Thyroid gland (tissue), 4 donors: ENCODE results near the gene POLR3B. TPM values are rescaled to one million over a fixed set of nuclear protein-coding genes. Genes with fewer than 3 reads are reported as not detected.

Experiments used
- DNase-seq, 2 donors: peaks; one replicate each; pipeline ENCODE4 v3.0.0-alpha.2; 2019
- H3K27ac ChIP-seq, 3 donors: fragments of 200-600 bp; sonication (generic); 1 replicate in 2 of 3; 2 replicates in 1 of 3; pipeline ENCODE4 v1.5.1; 2016 to 2019; ENCODE audit warnings: mild to moderate bottlenecking in 1 of 3, moderate library complexity in 1 of 3
- H3K27me3 ChIP-seq: fragments of 200-600 bp; sonication (generic); one replicate; pipeline ENCODE4 v1.5.1; 2019
- H3K36me3 ChIP-seq, 2 donors: fragments of 200-600 bp; sonication (generic); one replicate each; pipeline ENCODE4 v1.5.1; 2016 to 2019
- H3K4me1 ChIP-seq, 2 donors: fragments of 200-600 bp; sonication (generic); one replicate each; pipeline ENCODE4 v1.5.1; 2017 to 2019
- H3K4me3 ChIP-seq, 3 donors: fragments of 200-600 bp; sonication (generic); replicated peaks in 1 of 3; 1 replicate in 2 of 3; 2 replicates in 1 of 3; pipeline ENCODE4 v1.5.1; 2016; ENCODE audit warnings: mild to moderate bottlenecking in 1 of 3
- H3K9me3 ChIP-seq: fragments of 200-600 bp; sonication (generic); one replicate; pipeline ENCODE4 v1.5.1; 2017
- CTCF ChIP-seq, 6 experiments: fragments of 200-600 bp in 3 of 6; fragments of 450-650 bp in 3 of 6; sonication (generic) in 3 of 6; IDR thresholded peaks; one replicate each; pipeline ENCODE4 v1.5.1; 2016 to 2019; ENCODE audit warnings: antibody characterized with exemption in 6 of 6, mild to moderate bottlenecking in 2 of 6, inconsistent platforms in 1 of 6, moderate library complexity in 1 of 6
- POLR2A ChIP-seq, 2 donors: fragments of 450-650 bp; IDR thresholded peaks; one replicate each; pipeline ENCODE4 v1.6.1; 2017; ENCODE audit warnings: antibody characterized with exemption in 2 of 2, mild to moderate bottlenecking in 2 of 2, moderate library complexity in 1 of 2
- WGBS, 2 donors: methylation state at CpG; one replicate each; pipeline ENCODE4 v1.1.5; 2017; 5-methylcytosine and 5-hydroxymethylcytosine counted together
- intact Hi-C: fragments of 100-400 bp; cut with DNase I; formaldehyde crosslinking; loops from one replicate; pipeline ENCODE4 v1.15.1; 2023
- total RNA-seq, 4 donors: library from RNA; depleted of rRNA; stranded (reverse); fragments of >200 nt; gene quantifications; one replicate each; pipeline ENCODE4 v1.2.3, GENCODE V29; 2016

The POLR3B gene
- total RNA-seq, 4 donors from 2014 or later: 6.0 to 13.8 (median 12.0) TPM

- H3K27ac ChIP-seq: peak overlapping the region in 1 of 3 donors; percentile 35
- 75 to 76% methylated on average over 4 of the region's 4 CpGs for WGBS, 2 donors
- H3K4me1 ChIP-seq: peaks cover 8 to 17% of the 10 kb centered on the region in 2 donors
- H3K27me3 ChIP-seq: no peaks in the 10 kb centered on the region
- no peak for DNase-seq
- H3K4me3 ChIP-seq: no peak overlapping the region
- intact Hi-C loops: no loop called here
- no peaks in the 10 kb centered on the region for H3K9me3 ChIP-seq
- no peaks in the 10 kb centered on the region for H3K36me3 ChIP-seq
- TF ChIP-seq CTCF (IDR thresholded peaks at IDR 0.05) (no peak), POLR2A (IDR thresholded peaks at IDR 0.05) (no peak)
These were observed 136.0 kb downstream of the POLR3B start for GRCh38 chr12:106493531-106493930.

DNA sequence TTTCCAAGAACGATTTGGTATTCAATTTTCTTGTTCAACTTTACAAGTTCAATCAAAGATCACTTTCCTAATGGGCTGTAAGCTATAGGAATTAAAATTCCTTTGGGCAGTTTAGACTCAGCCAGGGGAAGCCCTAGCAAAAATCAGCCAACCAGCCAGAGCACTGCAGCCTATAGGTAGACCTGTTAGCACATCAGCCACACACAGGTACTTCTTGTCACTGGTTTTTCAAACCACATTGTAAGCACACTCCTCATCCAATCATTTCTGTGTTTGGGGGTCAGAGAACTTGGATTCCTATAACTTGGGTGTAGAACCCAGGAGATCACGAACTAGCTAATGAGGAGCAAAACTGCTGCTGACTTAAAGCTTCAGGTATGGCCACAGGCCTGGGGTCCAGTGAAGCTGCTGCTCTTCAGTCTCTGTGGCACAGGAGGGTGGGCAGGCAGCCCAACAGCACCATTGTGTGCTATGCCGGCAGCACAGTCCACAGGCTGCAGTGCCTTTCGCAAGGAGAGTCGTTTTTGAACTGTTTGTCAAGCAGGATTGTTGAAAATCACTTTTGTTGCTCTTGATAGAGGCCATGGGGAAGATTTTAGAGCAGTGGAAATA, 137.9 kb downstream of the POLR3B start:
- intact Hi-C loops: no loop called here
- TF ChIP-seq CTCF (IDR thresholded peaks at IDR 0.05): no peak
- TF ChIP-seq POLR2A (IDR thresholded peaks at IDR 0.05): no peak
- Histone ChIP-seq H3K4me3 (no peak overlapping the region), H3K4me1 (peaks cover 8 to 17% of the 10 kb centered on the region in 2 donors), H3K9me3 (no peaks in the 10 kb centered on the region), H3K27ac (no peak overlapping the region), H3K36me3 (no peaks in the 10 kb centered on the region), H3K27me3 (no peaks in the 10 kb centered on the region)
- DNase-seq: no peak
- 77 to 80% methylated on average over 5 of the region's 5 CpGs for WGBS, 2 donors

DNA sequence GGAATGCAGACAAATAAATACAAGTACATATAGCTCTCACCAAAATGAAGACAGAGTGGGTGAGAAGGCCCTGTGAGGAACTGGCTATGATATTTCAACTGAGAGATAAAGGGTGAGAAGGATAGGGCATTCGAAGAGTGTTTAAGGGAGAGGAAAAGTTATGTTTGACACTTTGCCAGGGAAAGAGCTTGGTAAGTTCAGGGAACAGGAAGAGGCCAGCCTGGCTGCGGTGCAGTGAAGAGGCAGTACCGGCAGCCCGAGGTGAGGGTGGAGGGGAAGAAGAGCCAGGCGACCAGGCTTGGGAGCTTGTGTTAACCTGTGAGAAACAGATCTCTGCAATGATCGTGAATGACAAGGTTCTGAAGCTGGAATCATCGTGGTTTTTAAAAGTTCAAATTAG, 140.5 kb downstream of the POLR3B start:
- Histone ChIP-seq H3K9me3 (no peaks in the 10 kb centered on the region), H3K4me3 (no peak overlapping the region), H3K27ac (no peak overlapping the region), H3K4me1 (peaks cover 8 to 17% of the 10 kb centered on the region in 2 donors), H3K36me3 (peaks cover 3 to 7% of the 10 kb centered on the region in 2 donors), H3K27me3 (no peaks in the 10 kb centered on the region)
- DNase-seq: peak; percentile 47 to 65
- WGBS, 2 donors: 38 to 40% methylated on average over 7 of the region's 7 CpGs
- intact Hi-C loops: no loop called here
- TF ChIP-seq POLR2A (IDR thresholded peaks at IDR 0.05): no peak
- TF ChIP-seq CTCF (IDR thresholded peaks at IDR 0.05): no peak

- intact Hi-C loops: no loop called here
- Histone ChIP-seq H3K27me3 (no peaks in the 10 kb centered on the region), H3K36me3 (peaks cover 5 to 7% of the 10 kb centered on the region in 2 donors), H3K9me3 (no peaks in the 10 kb centered on the region), H3K27ac (no peak overlapping the region), H3K4me3 (no peak overlapping the region), H3K4me1 (peaks cover 0 to 8% of the 10 kb centered on the region in 2 donors)
- 90 to 94% methylated on average over 2 of the region's 2 CpGs for WGBS, 2 donors
- TF ChIP-seq POLR2A (IDR thresholded peaks at IDR 0.05) (no peak), CTCF (IDR thresholded peaks at IDR 0.05) (no peak)
- DNase-seq: no peak
These were observed 142.1 kb downstream of the POLR3B start for GRCh38 chr12:106499628-106500027.

GRCh38 chr12:106506691-106507090, 149.1 kb downstream of the POLR3B start:
- intact Hi-C loops: no loop called here
- 91 to 93% methylated on average over 9 of the region's 9 CpGs for WGBS, 2 donors
- H3K9me3 ChIP-seq: no peaks in the 10 kb centered on the region
- no peak overlapping the region for H3K27ac ChIP-seq
- DNase-seq: no peak
- no peaks in the 10 kb centered on the region for H3K27me3 ChIP-seq
- TF ChIP-seq POLR2A (IDR thresholded peaks at IDR 0.05): no peak
- no peak for TF ChIP-seq CTCF (IDR thresholded peaks at IDR 0.05)
- H3K4me1 ChIP-seq: peaks cover 0 to 5% of the 10 kb centered on the region in 2 donors
- H3K4me3 ChIP-seq: no peak overlapping the region
- peaks cover 0 to 2% of the 10 kb centered on the region in 2 donors for H3K36me3 ChIP-seq
